Amygdala (tissue), 56 donors: ENCODE data around the gene TUBB4B.

Experiments
- DNase-seq, 56 donors: peaks; one replicate each; lab custom pipeline; 2025; lab: John Stamatoyannopoulos, UW

The TUBB4B gene

GRCh38 chr9:137240841-137241489 is at the start of gene TUBB4B:
TSS of gene TUBB4B (plus strand) at chr9:137241287. CDS start at chr9:137241361, 74 bp downstream.
- peak; percentile 81 to 100 (median 99) for DNase-seq

DNA sequence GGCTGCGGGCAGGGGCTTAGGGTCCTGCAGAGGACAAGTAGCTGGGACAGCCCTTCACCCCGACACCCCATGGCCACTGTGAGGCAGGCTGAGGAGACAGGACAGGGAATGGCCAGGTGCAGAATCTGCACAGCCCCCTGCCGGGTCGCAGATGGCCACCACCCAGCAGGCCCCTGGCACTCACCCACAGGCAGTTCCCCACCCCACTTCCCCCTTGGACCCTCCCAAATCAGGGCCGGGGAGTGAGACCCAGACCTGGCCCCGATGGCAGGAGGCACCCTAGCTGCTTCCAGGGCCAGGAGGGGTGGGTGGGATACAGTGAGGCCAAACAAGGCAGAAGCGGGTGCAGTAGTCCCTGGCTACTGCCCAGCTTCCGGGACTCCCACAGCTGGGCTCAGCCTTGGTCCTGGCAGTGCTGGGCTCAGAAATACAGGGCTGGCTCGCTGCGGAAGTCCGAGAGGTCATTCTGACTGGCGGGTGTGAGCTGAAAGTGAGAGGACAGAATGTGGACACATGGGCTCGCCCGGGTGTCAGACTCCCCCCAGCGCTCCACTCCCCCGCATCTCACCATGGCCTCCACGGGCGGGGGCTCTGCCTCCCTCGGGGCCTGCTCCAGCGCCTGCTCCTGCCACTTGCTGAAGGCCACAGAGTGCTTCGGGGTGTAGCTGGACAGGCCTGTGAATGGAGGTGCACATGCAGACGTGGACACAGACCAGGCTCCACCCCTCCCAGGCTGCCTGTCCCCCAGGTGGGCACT is 49.2 kb upstream of the TUBB4B start:
- peak in 48 of 56 donors; percentile 19 to 89 (median 66) for DNase-seq

GRCh38 chr9:137192448-137192780 is 48.7 kb upstream of the TUBB4B start:
- DNase-seq = no peak

DNA sequence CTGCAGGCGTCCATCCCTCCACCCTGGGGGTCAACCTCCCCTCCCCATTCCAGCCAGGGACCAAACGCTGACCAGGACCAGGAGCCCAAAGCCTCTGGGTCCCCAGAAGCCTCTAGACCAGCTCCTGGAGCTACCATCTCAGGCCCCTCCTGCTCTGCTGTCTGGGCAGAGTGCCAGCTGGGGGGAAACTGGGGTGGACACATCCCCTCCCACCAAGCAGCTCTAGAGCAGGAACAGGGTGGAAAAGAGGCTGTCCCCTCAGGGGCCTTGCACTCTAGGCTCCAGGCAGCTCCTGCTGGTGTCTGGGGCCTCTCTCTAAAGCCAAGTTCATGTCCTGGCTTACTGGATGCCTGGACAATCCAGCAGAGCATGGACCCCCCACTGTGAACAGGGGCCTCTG is 48.2 kb upstream of the TUBB4B start:
- no peak for DNase-seq

GRCh38 chr9:137193771-137194170 is 47.3 kb upstream of the TUBB4B start:
- no peak for DNase-seq

DNA sequence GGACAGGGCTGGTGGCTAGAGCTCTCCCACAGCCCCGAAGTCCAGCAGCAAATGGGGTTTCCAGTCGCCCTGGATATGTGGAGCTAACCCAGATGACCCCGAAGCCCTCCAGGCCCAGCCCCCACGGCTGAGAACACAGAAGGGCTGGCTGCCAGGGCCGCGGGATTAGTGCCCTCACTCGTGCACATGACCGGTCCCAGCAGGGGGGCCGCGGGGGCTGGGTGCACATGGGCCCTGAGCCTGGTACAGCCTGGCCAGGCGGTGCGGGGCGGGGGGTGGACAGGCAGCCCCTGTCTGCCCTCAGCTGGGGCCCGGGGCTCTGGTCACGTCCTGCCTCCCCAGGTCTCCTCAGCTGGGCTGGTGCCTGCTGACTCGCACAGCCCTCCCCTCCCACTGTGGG is 46.7 kb upstream of the TUBB4B start:
- DNase-seq = peak in 55 of 56 donors; percentile 45 to 97 (median 87)

DNA sequence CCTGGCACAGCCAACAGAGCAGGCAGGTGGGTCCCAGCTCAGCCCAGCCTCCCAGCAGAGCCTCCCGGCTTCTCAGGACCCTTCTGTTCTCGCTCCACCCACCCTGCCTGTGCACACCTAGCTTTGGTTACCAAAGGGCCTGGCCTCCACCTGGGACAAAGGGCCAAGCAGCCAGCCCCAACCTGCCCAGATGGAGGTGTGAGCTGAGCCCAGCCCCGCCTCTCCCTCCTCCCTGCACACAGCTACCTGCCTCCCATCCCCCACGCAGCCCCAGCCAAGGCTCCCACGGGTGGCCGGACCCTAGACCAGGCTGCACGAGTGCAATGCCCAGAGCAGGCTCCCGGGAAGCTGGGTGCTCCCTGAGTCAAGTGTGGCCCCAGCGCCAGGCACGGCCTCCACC is 46.2 kb upstream of the TUBB4B start:
- no peak for DNase-seq

DNA sequence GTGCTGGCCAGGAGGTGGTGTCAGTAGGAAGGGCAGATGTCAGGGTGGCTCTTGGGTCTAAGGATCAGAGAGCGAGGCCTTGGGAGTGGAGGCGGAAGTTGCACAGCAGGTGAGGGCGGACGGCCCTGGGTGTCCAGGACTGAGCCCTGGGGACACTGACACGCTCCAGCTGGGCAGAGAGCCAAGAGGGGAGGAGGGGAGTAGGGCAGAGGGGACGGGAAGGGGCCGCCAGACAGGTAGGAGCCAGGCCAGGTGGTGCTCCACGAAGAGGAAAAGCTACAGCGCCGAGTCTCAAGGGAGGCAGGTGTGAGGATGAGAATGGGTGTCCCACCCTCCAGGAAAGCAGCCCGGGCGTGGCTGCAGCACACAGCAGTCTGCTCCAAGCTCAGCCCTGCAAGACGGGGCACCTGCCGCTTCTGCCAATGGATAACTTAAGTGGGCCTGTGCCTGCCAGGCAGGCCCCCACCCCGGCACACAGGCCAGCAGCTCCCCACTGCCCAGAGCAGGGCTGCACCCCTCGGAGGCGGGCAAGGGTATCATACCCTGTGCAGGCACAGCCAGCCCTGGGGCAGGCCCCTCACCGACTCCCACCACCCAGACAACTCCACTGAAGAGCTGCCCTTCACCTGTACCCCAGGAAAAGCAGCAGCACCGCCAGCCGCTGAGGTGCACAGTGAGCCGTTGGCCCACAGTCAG is 45.4 kb upstream of the TUBB4B start:
- peak in 2 of 56 donors; percentile 29 to 32 for DNase-seq

DNA sequence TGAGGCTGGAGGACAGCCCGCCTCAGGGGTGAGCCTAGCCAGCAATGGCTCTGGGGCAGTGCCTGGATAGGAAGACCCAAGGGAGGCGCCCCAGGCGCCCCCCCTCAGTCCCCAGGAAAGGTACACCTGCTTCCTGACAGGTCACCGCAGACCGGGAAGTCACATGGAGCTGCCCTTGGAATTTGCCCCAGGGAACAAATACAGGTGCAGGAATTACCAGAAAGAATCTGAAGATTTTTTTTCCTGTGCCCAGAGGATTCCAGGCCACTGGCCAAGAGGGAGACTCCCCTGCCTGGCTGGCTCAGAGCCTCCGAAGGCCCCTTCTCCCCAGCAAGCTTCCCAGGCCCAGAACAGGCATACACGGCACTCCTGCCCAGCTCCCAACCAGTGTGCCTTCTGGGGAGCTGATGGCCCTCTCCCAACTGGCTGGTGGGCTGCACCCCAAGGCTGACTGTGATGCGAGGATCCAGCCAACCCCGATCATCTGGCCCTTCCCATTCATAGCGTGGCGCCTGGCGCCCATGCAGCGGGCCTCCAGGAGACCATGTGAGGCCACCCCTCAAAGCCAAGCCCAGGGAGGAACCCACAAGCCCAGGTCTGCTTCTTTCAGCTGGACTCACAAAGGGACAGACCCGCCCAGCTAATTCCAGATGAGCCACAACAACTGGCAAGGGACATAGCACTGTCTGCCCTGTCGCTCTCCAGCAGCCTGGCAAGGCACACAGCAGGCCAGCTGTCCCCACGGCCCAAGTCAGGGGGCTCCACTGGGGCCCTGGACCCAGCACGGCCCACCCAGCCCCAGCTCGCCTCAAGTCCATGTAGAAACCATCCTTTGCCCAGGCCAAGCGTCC is 42.8 kb upstream of the TUBB4B start:
- DNase-seq = peak in 7 of 56 donors; percentile 9 to 57 (median 27)

DNA sequence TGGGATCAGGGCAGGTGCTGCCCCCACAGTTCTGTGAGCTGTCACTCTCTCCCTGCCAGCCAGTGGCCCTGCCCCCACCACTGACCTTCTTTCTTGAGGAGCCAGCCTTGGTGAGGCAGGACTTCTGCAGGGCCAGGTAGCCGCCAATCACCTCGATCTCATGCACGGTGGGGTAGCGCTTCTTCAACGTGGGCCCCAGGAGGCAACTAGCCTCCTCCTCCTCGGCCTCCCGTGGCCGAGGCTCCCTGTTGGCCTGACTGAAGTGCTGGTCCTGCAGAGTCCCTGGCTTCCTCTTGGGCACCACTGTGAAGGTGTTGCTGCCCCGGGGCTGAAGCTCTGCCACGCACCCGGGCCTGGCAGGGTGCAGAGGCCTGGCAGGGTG is 42.2 kb upstream of the TUBB4B start:
- no peak for DNase-seq

DNA sequence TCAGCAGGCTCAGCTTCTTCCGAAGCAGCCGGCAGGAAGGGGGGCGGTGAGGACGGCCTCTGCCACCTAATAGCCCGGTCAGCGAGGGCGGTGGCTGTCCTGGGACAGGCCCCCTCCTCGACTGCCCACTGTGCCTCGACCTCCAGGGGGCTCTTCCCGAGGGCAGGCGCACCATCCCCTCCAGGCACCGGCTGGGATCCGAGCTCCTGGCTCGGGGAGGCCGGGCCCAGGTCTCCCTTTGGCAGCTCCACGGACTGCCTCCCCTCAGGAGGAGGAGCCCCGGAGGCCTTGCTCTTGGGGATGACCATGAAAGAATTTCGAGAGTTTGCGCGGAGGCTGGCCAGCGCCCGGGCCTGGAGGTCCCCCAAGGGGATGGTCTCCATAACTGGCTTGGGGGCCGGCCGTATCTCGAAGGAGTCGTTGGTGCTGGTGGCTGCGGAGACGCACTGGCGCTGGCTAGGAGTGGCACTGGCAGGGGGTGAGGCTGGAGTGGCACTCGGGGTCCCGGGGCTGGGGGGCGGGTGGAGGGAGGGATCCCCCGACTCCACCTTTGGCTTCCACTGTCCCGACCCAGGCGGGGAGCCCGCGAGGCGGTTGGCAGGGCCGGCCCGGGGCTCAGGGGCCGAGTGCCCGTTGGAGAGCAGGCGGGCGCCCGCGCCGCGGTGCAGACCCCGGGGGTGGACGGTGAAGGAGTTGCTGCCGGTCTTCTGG is 41.5 kb upstream of the TUBB4B start:
- no peak for DNase-seq

- DNase-seq = peak; percentile 41 to 100 (median 98)
These were observed 40.5 kb upstream of the TUBB4B start, which contains the start of gene TPRN for GRCh38 chr9:137200311-137201204. TSS of gene TPRN (minus strand) at chr9:137200741. CDS start at chr9:137200711, 30 bp downstream.

DNA sequence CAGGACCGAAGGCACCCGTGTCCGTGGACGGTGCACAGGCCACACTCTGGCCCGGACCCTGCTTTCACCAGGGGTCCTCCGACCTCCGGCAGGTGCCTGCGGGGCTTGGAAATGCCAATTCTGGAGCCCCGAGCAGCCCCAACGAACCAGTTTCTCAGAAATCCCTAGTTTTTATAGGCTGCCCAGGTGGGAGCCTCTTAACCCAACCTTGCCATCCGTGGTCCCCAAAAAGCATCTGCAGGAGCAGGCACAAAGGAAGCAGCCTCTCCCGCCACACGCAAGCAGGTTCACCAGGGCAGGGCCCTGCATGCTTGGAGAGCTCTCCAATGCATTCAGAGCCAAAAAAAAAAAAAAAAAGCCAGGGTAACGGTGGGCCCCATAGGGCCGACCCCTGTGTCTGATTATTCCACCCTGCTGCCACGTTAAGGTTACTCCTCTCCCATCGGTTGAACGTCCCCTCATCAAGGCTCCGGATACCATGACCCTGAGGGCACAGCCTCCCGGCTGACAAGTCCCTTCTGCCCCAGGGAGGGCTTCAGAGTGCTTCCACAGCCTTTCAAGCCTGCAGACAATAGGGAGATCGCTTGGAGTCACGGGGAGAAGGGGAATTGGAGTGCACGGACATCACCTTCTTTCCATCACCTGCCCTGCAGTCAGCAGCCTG is 39.8 kb upstream of the TUBB4B start:
- no peak for DNase-seq

DNA sequence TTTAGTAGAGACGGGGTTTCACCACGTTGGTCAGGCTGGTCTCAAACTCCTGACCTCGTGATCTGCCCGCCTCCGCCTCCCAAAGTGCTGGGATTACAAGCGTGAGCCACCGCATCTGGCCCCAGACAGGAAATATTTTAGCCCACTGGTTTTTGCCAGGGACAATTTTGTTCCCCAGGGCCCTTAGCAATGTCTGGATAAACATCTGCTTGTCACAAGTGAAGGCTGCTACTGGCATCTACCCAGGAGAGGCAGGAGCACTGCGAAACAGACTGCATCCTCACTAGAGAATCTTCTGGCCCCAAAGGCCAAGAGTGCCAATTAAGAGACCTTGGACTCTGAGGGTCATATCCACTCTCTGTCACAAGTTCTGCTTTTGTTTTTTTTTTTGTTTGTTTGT is 38.1 kb upstream of the TUBB4B start:
- DNase-seq = no peak

DNA sequence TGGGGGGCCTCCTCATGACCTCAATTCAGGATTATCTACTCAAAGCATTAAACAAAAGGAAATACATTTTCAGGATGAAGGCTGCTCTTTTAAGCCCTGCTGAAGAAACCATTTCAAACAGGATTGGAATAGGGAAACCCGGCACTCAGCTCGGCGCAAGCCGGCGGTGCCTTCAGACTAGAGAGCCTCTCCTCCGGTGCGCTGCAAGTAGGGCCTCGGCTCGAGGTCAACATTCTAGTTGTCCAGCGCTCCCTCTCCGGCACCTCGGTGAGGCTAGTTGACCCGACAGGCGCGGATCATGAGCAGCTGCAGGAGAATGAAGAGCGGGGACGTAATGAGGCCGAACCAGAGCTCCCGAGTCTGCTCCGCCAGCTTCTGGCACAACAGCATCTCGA is 36.4 kb upstream of the TUBB4B start:
- no peak for DNase-seq

GRCh38 chr9:137205126-137206069 is 35.7 kb upstream of the TUBB4B start, which contains the start of the genes NDOR1 and TMEM203:
TSS of gene NDOR1 (plus strand) at chr9:137205700. CDS start at chr9:137205778, 78 bp downstream.
TSS of gene TMEM203 (minus strand) at chr9:137205648. CDS start at chr9:137205414, 234 bp downstream.
- peak; percentile 32 to 96 (median 85) for DNase-seq

- DNase-seq = no peak
These were observed 34.5 kb upstream of the TUBB4B start for GRCh38 chr9:137206602-137207001.
